ENCODE results near the gene SLC39A6.
"Not testable (repeated sequence)": the region's sequence is repeated elsewhere in the genome, so short reads cannot be mapped to it uniquely, and the experiment has no call there.

The SLC39A6 gene
- 35.7 to 72.2 (median 58.1) reads per million in 18 experiments for total RNA-seq

- peak; percentile 95 to 97 for DNase-seq
Measured at GRCh38 chr18:36129300-36130038, at the start of gene SLC39A6, which contains the start of gene ELP2. Gene SLC39A6 (minus strand): TSS chr18:36129340. CDS start chr18:36127007, 2,333 bp downstream. Gene ELP2 (plus strand): TSS chr18:36129899. CDS start chr18:36129934, 35 bp downstream.

- DNase-seq, result no peak
Measured at GRCh38 chr18:36177913-36178312, 48.8 kb upstream of the SLC39A6 start.

GRCh38 chr18:36176711-36177110 lies 47.6 kb upstream of the SLC39A6 start:
- no peak for DNase-seq

- no peak for DNase-seq
Measured at GRCh38 chr18:36176177-36176584, 47.0 kb upstream of the SLC39A6 start.

- no peak for DNase-seq
Measured at GRCh38 chr18:36175481-36175880, 46.3 kb upstream of the SLC39A6 start.

GRCh38 chr18:36169938-36170337 lies 40.8 kb upstream of the SLC39A6 start:
- no peak for DNase-seq

GRCh38 chr18:36168296-36168695 lies 39.2 kb upstream of the SLC39A6 start:
- not testable (repeated sequence) for DNase-seq

- no peak for DNase-seq
Measured at GRCh38 chr18:36167692-36168218, 38.6 kb upstream of the SLC39A6 start.

- no peak for DNase-seq
Measured at GRCh38 chr18:36162981-36163380, 33.8 kb upstream of the SLC39A6 start.

GRCh38 chr18:36160959-36161371 lies 31.8 kb upstream of the SLC39A6 start:
- no peak for DNase-seq

- no peak for DNase-seq
Measured at GRCh38 chr18:36158266-36158867, 29.2 kb upstream of the SLC39A6 start.

- no peak for DNase-seq
Measured at GRCh38 chr18:36157441-36157840, 28.3 kb upstream of the SLC39A6 start.

GRCh38 chr18:36155851-36156757 lies 27.0 kb upstream of the SLC39A6 start:
- no peak for DNase-seq

- DNase-seq, result no peak
Measured at GRCh38 chr18:36153771-36154170, 24.6 kb upstream of the SLC39A6 start.

GRCh38 chr18:36153203-36153602 lies 24.1 kb upstream of the SLC39A6 start:
- DNase-seq, result no peak

GRCh38 chr18:36152781-36153180 lies 23.6 kb upstream of the SLC39A6 start:
- no peak for DNase-seq

- DNase-seq, result no peak
Measured at GRCh38 chr18:36149514-36150289, 20.6 kb upstream of the SLC39A6 start.

GRCh38 chr18:36143391-36143790 lies 14.3 kb upstream of the SLC39A6 start:
- DNase-seq, result no peak

- no peak for DNase-seq
Measured at GRCh38 chr18:36142751-36143150, 13.6 kb upstream of the SLC39A6 start.

GRCh38 chr18:36141576-36141975 lies 12.4 kb upstream of the SLC39A6 start:
- DNase-seq, result no peak

GRCh38 chr18:36139245-36139644 lies 10.1 kb upstream of the SLC39A6 start:
- no peak for DNase-seq

GRCh38 chr18:36135264-36135663 lies 6.1 kb upstream of the SLC39A6 start:
- no peak for DNase-seq
